Measurements from ENCODE around the gene RBM33.
"Not testable (repeated sequence)": the region's sequence is repeated elsewhere in the genome, so short reads cannot be mapped to it uniquely, and the experiment has no call there.

RBM33 gene

GRCh38 chr7:155814316-155815276, 170.1 kb downstream of the RBM33 start:
- no peak for DNase-seq

GRCh38 chr7:155815332-155816191, 171.1 kb downstream of the RBM33 start:
- DNase-seq: peak; percentile 58

- no peak for DNase-seq
Measured at GRCh38 chr7:155816192-155816508, 171.7 kb downstream of the RBM33 start.

- DNase-seq: no peak
Measured at GRCh38 chr7:155816996-155817395, 172.5 kb downstream of the RBM33 start.

GRCh38 chr7:155817515-155817914, 173.1 kb downstream of the RBM33 start:
- not testable (repeated sequence) for DNase-seq

- DNase-seq: no peak
Measured at GRCh38 chr7:155818154-155818819, 173.8 kb downstream of the RBM33 start.

- no peak for DNase-seq
Measured at GRCh38 chr7:155818820-155819168, 174.3 kb downstream of the RBM33 start.

- DNase-seq: no peak
Measured at GRCh38 chr7:155819186-155819585, 174.7 kb downstream of the RBM33 start.

- no peak for DNase-seq
Measured at GRCh38 chr7:155820246-155820645, 175.8 kb downstream of the RBM33 start.

- no peak for DNase-seq
Measured at GRCh38 chr7:155820788-155821187, 176.3 kb downstream of the RBM33 start.

GRCh38 chr7:155821851-155822250, 177.4 kb downstream of the RBM33 start:
- no peak for DNase-seq

GRCh38 chr7:155824227-155824886, 179.9 kb downstream of the RBM33 start:
- DNase-seq: no peak

GRCh38 chr7:155825336-155825735, 180.9 kb downstream of the RBM33 start:
- no peak for DNase-seq

GRCh38 chr7:155829796-155830470, 185.5 kb downstream of the RBM33 start:
- no peak for DNase-seq

Measured in activated naive CD4-positive, alpha-beta T cell treated with anti-CD3 and anti-CD28 coated beads, Interleukin-2, amount 50 U/mL, for 16 hours (primary cell).